ENCODE results near the gene IGSF21. TPM values are rescaled to one million over a fixed set of nuclear protein-coding genes. Genes with fewer than 3 reads are reported as not detected.

The IGSF21 gene
- total RNA-seq, 1 experiment from 2014 or later, result 30.5 TPM

- ChIA-PET POLR2A (no interaction called here), CTCF (interaction anchor here (0.6 to 1.3 kb wide), 5 partner anchors 11 to 83 kb away, joined by 3 to 6 read pairs (median 3); no protein-coding TSS in a partner anchor)
- H3K9me3 Mint-ChIP-seq, result no peaks in the 10 kb centered on the region
- no peaks in the 10 kb centered on the region; the same call in 1 of the 2 replicates for H3K36me3 Mint-ChIP-seq
- no peak overlapping the region for H3K27ac Mint-ChIP-seq
- TF ChIP-seq USF2 (CRISPR knock-in tag; IDR thresholded peaks at IDR 0.05) (peak; percentile 15; the same call in 1 of the 2 replicates), NR2C2 (CRISPR knock-in tag; IDR thresholded peaks at IDR 0.05) (no peak), FOXJ3 (CRISPR knock-in tag; IDR thresholded peaks at IDR 0.05; ENCODE audit: borderline replicate concordance) (no peak)
- no peak for ATAC-seq
- H3K4me1 Mint-ChIP-seq, result peaks cover 26% of the 10 kb centered on the region
- no peak overlapping the region for H3K4me3 Mint-ChIP-seq
- H3K27me3 Mint-ChIP-seq (ENCODE audit: low read depth), result no peaks in the 10 kb centered on the region
- DNase-seq (ENCODE audit: low spot score), result no peak
Measured at GRCh38 chr1:18151436-18152122, 44.0 kb downstream of the IGSF21 start.

- H3K4me1 Mint-ChIP-seq, result peaks cover 10% of the 10 kb centered on the region
- no peaks in the 10 kb centered on the region; the same call in 1 of the 2 replicates for H3K27me3 Mint-ChIP-seq (ENCODE audit: low read depth)
- no peaks in the 10 kb centered on the region for H3K9me3 Mint-ChIP-seq
- H3K36me3 Mint-ChIP-seq, result peaks cover 2% of the 10 kb centered on the region; the same call in 1 of the 2 replicates
- ChIA-PET POLR2A (no interaction called here), CTCF (interaction anchor here (1.1 to 1.6 kb wide), 4 partner anchors 45 to 245 kb away, joined by 3 to 5 read pairs (median 4); no protein-coding TSS in a partner anchor)
- H3K27ac Mint-ChIP-seq, result peak overlapping the region; percentile 57; the same call in 1 of the 2 replicates
- peak; percentile 60 for ATAC-seq
- DNase-seq (ENCODE audit: low spot score), result no peak
- no peak overlapping the region for H3K4me3 Mint-ChIP-seq
- TF ChIP-seq, protein P1, sequence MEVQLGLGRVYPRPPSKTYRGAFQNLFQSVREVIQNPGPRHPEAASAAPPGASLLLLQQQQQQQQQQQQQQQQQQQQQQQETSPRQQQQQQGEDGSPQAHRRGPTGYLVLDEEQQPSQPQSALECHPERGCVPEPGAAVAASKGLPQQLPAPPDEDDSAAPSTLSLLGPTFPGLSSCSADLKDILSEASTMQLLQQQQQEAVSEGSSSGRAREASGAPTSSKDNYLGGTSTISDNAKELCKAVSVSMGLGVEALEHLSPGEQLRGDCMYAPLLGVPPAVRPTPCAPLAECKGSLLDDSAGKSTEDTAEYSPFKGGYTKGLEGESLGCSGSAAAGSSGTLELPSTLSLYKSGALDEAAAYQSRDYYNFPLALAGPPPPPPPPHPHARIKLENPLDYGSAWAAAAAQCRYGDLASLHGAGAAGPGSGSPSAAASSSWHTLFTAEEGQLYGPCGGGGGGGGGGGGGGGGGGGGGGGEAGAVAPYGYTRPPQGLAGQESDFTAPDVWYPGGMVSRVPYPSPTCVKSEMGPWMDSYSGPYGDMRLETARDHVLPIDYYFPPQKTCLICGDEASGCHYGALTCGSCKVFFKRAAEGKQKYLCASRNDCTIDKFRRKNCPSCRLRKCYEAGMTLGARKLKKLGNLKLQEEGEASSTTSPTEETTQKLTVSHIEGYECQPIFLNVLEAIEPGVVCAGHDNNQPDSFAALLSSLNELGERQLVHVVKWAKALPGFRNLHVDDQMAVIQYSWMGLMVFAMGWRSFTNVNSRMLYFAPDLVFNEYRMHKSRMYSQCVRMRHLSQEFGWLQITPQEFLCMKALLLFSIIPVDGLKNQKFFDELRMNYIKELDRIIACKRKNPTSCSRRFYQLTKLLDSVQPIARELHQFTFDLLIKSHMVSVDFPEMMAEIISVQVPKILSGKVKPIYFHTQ (CRISPR knock-in tag; IDR thresholded peaks at IDR 0.05), result no peak
- TF ChIP-seq GTF2I (CRISPR knock-in tag; conservative IDR thresholded peaks at IDR 0.05), result 0 out of 2 replicates have a peak, but pooled peaks have one; percentile 47
- no peak for TF ChIP-seq NR3C1 (CRISPR knock-in tag; conservative IDR thresholded peaks at IDR 0.05; ENCODE audit: low read depth)
Measured at GRCh38 chr1:18154430-18155194, 47.0 kb downstream of the IGSF21 start.

GRCh38 chr1:18155881-18156385 lies 48.3 kb downstream of the IGSF21 start:
- no peak for DNase-seq (ENCODE audit: low spot score)
- Mint-ChIP-seq H3K4me3 (no peak overlapping the region), H3K27ac (no peak overlapping the region), H3K36me3 (peaks cover 2% of the 10 kb centered on the region; the same call in 1 of the 2 replicates), H3K27me3 (ENCODE audit: low read depth) (no peaks in the 10 kb centered on the region; the same call in 1 of the 2 replicates), H3K9me3 (no peaks in the 10 kb centered on the region), H3K4me1 (peaks cover 10% of the 10 kb centered on the region)
- ChIA-PET POLR2A (no interaction called here), CTCF (interaction anchor here (1.1 to 1.2 kb wide), 2 partner anchors 32 to 47 kb away, joined by 3 read pairs; no protein-coding TSS in a partner anchor)
- no peak for ATAC-seq
- TF ChIP-seq, protein P2, sequence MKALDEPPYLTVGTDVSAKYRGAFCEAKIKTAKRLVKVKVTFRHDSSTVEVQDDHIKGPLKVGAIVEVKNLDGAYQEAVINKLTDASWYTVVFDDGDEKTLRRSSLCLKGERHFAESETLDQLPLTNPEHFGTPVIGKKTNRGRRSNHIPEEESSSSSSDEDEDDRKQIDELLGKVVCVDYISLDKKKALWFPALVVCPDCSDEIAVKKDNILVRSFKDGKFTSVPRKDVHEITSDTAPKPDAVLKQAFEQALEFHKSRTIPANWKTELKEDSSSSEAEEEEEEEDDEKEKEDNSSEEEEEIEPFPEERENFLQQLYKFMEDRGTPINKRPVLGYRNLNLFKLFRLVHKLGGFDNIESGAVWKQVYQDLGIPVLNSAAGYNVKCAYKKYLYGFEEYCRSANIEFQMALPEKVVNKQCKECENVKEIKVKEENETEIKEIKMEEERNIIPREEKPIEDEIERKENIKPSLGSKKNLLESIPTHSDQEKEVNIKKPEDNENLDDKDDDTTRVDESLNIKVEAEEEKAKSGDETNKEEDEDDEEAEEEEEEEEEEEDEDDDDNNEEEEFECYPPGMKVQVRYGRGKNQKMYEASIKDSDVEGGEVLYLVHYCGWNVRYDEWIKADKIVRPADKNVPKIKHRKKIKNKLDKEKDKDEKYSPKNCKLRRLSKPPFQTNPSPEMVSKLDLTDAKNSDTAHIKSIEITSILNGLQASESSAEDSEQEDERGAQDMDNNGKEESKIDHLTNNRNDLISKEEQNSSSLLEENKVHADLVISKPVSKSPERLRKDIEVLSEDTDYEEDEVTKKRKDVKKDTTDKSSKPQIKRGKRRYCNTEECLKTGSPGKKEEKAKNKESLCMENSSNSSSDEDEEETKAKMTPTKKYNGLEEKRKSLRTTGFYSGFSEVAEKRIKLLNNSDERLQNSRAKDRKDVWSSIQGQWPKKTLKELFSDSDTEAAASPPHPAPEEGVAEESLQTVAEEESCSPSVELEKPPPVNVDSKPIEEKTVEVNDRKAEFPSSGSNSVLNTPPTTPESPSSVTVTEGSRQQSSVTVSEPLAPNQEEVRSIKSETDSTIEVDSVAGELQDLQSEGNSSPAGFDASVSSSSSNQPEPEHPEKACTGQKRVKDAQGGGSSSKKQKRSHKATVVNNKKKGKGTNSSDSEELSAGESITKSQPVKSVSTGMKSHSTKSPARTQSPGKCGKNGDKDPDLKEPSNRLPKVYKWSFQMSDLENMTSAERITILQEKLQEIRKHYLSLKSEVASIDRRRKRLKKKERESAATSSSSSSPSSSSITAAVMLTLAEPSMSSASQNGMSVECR (CRISPR knock-in tag; IDR thresholded peaks at IDR 0.05; ENCODE audit: borderline replicate concordance), result no peak
- TF ChIP-seq ETV6 (CRISPR knock-in tag; IDR thresholded peaks at IDR 0.05) (no peak), NFATC4 (CRISPR knock-in tag; IDR thresholded peaks at IDR 0.05) (no peak), GABPB1 (CRISPR knock-in tag; IDR thresholded peaks at IDR 0.05) (no peak), NFE2L1 (CRISPR knock-in tag; IDR thresholded peaks at IDR 0.05) (no peak), ZNF317 (CRISPR knock-in tag; IDR thresholded peaks at IDR 0.05; ENCODE audit: borderline replicate concordance, low read depth) (no peak), NR3C1 (CRISPR knock-in tag; conservative IDR thresholded peaks at IDR 0.05; ENCODE audit: low read depth) (no peak), MYBL2 (CRISPR knock-in tag; IDR thresholded peaks at IDR 0.05) (no peak), ZNF121 (CRISPR knock-in tag; IDR thresholded peaks at IDR 0.05) (no peak), CREB1 (CRISPR knock-in tag; IDR thresholded peaks at IDR 0.05) (no peak), ATF3 (CRISPR knock-in tag; conservative IDR thresholded peaks at IDR 0.05) (no peak)
- TF ChIP-seq, protein P3, sequence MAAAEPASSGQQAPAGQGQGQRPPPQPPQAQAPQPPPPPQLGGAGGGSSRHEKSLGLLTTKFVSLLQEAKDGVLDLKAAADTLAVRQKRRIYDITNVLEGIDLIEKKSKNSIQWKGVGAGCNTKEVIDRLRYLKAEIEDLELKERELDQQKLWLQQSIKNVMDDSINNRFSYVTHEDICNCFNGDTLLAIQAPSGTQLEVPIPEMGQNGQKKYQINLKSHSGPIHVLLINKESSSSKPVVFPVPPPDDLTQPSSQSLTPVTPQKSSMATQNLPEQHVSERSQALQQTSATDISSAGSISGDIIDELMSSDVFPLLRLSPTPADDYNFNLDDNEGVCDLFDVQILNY (CRISPR knock-in tag; IDR thresholded peaks at IDR 0.05), result no peak
- TF ChIP-seq, protein P4, sequence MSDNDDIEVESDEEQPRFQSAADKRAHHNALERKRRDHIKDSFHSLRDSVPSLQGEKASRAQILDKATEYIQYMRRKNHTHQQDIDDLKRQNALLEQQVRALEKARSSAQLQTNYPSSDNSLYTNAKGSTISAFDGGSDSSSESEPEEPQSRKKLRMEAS (CRISPR knock-in tag; IDR thresholded peaks at IDR 0.05), result no peak

Measured in WTC11 (cell line).